Measurements from ENCODE around the gene CEBPG. TPM values are rescaled to one million over a fixed set of nuclear protein-coding genes. Genes with fewer than 3 reads are reported as not detected.

Gene CEBPG
- total and polyA plus RNA-seq, 2 donors (not counting 1 experiment from before 2014, with no cell fraction given), result 12.5 to 24.2 TPM

- H2AFZ ChIP-seq (ENCODE audit: insufficient read depth, low read depth, low read length, poor library complexity, severe bottlenecking), result no peak overlapping the region
- no peaks in the 10 kb centered on the region for H3K9me3 Mint-ChIP-seq (ENCODE audit: insufficient read depth)
- H3K4me3 ChIP-seq (ENCODE audit: control extremely low read depth in 1 of 5, extremely low read depth in 1 of 5, insufficient read depth in 1 of 5, low read depth in 2 of 5, low read length in 4 of 5), result no peak overlapping the region
- H3K27me3 ChIP-seq (replicated peaks in 1 of 4; ENCODE audit: control extremely low read depth in 1 of 4, control insufficient read depth in 3 of 4, insufficient read depth in 4 of 4, low read length in 3 of 4), result no peaks in the 10 kb centered on the region
- no peak for TF ChIP-seq EZH2 (IDR thresholded peaks at IDR 0.05; ENCODE audit: borderline replicate concordance, insufficient read depth, low read depth, low read length, poor library complexity, severe bottlenecking)
- TF ChIP-seq CTCF (IDR thresholded peaks at IDR 0.05), result no peak
- DNase-seq (no peak), ATAC-seq (ENCODE audit: low read depth) (no peak)
- peaks cover 5% of the 10 kb centered on the region for H4K20me1 ChIP-seq (ENCODE audit: control insufficient read depth, insufficient read depth, low read length, poor library complexity, severe bottlenecking)
- H3K9ac ChIP-seq (ENCODE audit: low read length), result no peak overlapping the region
- ChIA-PET CTCF (no interaction called here), POLR2A (no interaction called here)
- no peak overlapping the region for H3K4me2 ChIP-seq (replicated peaks; ENCODE audit: low read depth, low read length, poor library complexity, severe bottlenecking)
- no peaks in the 10 kb centered on the region for H3K9me3 ChIP-seq (ENCODE audit: control extremely low read depth in 1 of 3, control insufficient read depth in 2 of 3, insufficient read depth in 1 of 3, low read length in 2 of 3)
- no peak overlapping the region for H3K4me3 Mint-ChIP-seq
- 84% methylated on average over 18 of the region's 18 CpGs for WGBS (ENCODE audit: insufficient coverage)
- no peaks in the 10 kb centered on the region for H3K4me1 ChIP-seq (ENCODE audit: control insufficient read depth in 2 of 2, insufficient read depth in 2 of 2, low read length in 2 of 2)
- H3K27ac Mint-ChIP-seq, result no peak overlapping the region
- no peaks in the 10 kb centered on the region for H3K4me1 Mint-ChIP-seq
- H3K79me2 ChIP-seq (ENCODE audit: control insufficient read depth, insufficient read depth, low read length), result no peaks in the 10 kb centered on the region
- H3K27ac ChIP-seq (ENCODE audit: low read length in 2 of 2), result no peak overlapping the region
- intact Hi-C loops (cut with micrococcal nuclease), result no loop called here
- H3K27me3 Mint-ChIP-seq, result no peaks in the 10 kb centered on the region
- no peaks in the 10 kb centered on the region for H3K36me3 ChIP-seq (replicated peaks in 1 of 2; ENCODE audit: control extremely low read depth in 1 of 2, control insufficient read depth in 1 of 2, extremely low read depth in 1 of 2, insufficient read depth in 2 of 2, low read length in 1 of 2)
Observed at GRCh38 chr19:33402421-33403220, 29.1 kb downstream of the CEBPG start.

- Histone ChIP-seq H3K27me3 (replicated peaks in 1 of 4; ENCODE audit: control extremely low read depth in 1 of 4, control insufficient read depth in 3 of 4, insufficient read depth in 4 of 4, low read length in 3 of 4) (no peaks in the 10 kb centered on the region), H3K79me2 (ENCODE audit: control insufficient read depth, insufficient read depth, low read length) (no peaks in the 10 kb centered on the region), H3K9me3 (ENCODE audit: control extremely low read depth in 1 of 3, control insufficient read depth in 2 of 3, insufficient read depth in 1 of 3, low read length in 2 of 3) (no peaks in the 10 kb centered on the region), H2AFZ (ENCODE audit: insufficient read depth, low read depth, low read length, poor library complexity, severe bottlenecking) (no peak overlapping the region), H3K4me2 (replicated peaks; ENCODE audit: low read depth, low read length, poor library complexity, severe bottlenecking) (no peak overlapping the region), H3K9ac (ENCODE audit: low read length) (no peak overlapping the region), H4K20me1 (ENCODE audit: control insufficient read depth, insufficient read depth, low read length, poor library complexity, severe bottlenecking) (peaks cover 5% of the 10 kb centered on the region), H3K27ac (ENCODE audit: low read length in 2 of 2) (no peak overlapping the region), H3K36me3 (replicated peaks in 1 of 2; ENCODE audit: control extremely low read depth in 1 of 2, control insufficient read depth in 1 of 2, extremely low read depth in 1 of 2, insufficient read depth in 2 of 2, low read length in 1 of 2) (no peaks in the 10 kb centered on the region), H3K4me3 (ENCODE audit: control extremely low read depth in 1 of 5, extremely low read depth in 1 of 5, insufficient read depth in 1 of 5, low read depth in 2 of 5, low read length in 4 of 5) (no peak overlapping the region), H3K4me1 (ENCODE audit: control insufficient read depth in 2 of 2, insufficient read depth in 2 of 2, low read length in 2 of 2) (no peaks in the 10 kb centered on the region)
- Mint-ChIP-seq H3K4me1 (no peaks in the 10 kb centered on the region), H3K4me3 (no peak overlapping the region), H3K9me3 (ENCODE audit: insufficient read depth) (no peaks in the 10 kb centered on the region), H3K27me3 (no peaks in the 10 kb centered on the region), H3K27ac (no peak overlapping the region)
- TF ChIP-seq CTCF (IDR thresholded peaks at IDR 0.05), result no peak
- no peak for TF ChIP-seq EZH2 (IDR thresholded peaks at IDR 0.05; ENCODE audit: borderline replicate concordance, insufficient read depth, low read depth, low read length, poor library complexity, severe bottlenecking)
- intact Hi-C loops (cut with micrococcal nuclease), result no loop called here
- ATAC-seq (ENCODE audit: low read depth), result no peak
- 90% methylated on average over 13 of the region's 18 CpGs for WGBS (ENCODE audit: insufficient coverage)
- DNase-seq, result no peak
- CTCF ChIA-PET, result interaction anchor here (1.6 to 7.7 kb wide), 2 partner anchors 13 to 162 kb away, joined by 4 to 211 read pairs; no protein-coding TSS in a partner anchor
- POLR2A ChIA-PET, result no interaction called here
Observed at GRCh38 chr19:33403221-33403972, 29.9 kb downstream of the CEBPG start.

Data from B cell (primary cell).